Effector memory CD4-positive, alpha-beta T cell (primary cell): ENCODE measurements around the gene UBE3C.
A peak's percentile ranks its signal among the peaks of the same experiment; 100 is the strongest.
"Not testable (repeated sequence)": the region's sequence is repeated elsewhere in the genome, so short reads cannot be mapped to it uniquely, and the experiment has no call there.

Experiments
- DNase-seq, 3 donors: peaks; one replicate each; pipeline ENCODE4 v3.0.0-alpha.2; 2020
- H3K27ac ChIP-seq: 2 replicates; pipeline ENCODE4 v1.7.0; 2013; ENCODE audit warnings: mild to moderate bottlenecking, low read length, moderate library complexity; ENCODE audit not compliant: insufficient read depth, poor library complexity, severe bottlenecking
- H3K27me3 ChIP-seq: replicated peaks from 2 replicates; pipeline ENCODE4 v1.7.0; 2013; ENCODE audit warnings: mild to moderate bottlenecking, low read length; ENCODE audit not compliant: insufficient read depth, control insufficient read depth, poor library complexity, severe bottlenecking
- H3K36me3 ChIP-seq: 2 replicates; pipeline ENCODE4 v1.7.0; 2013; ENCODE audit warnings: mild to moderate bottlenecking, low read length, moderate library complexity; ENCODE audit not compliant: control insufficient read depth, insufficient read depth
- H3K4me1 ChIP-seq: 2 replicates; pipeline ENCODE4 v1.7.0; 2013; ENCODE audit warnings: low read length, mild to moderate bottlenecking; ENCODE audit not compliant: control insufficient read depth, insufficient read depth, poor library complexity, severe bottlenecking
- H3K4me3 ChIP-seq: 2 replicates; pipeline ENCODE4 v1.7.0; 2013; ENCODE audit warnings: low read length, low read depth, mild to moderate bottlenecking; ENCODE audit not compliant: insufficient read depth, poor library complexity, severe bottlenecking
- H3K9me3 ChIP-seq: 2 replicates; pipeline ENCODE4 v1.7.0; 2013; ENCODE audit warnings: mild to moderate bottlenecking, low read length, moderate library complexity; ENCODE audit not compliant: control insufficient read depth

Gene UBE3C

GRCh38 chr7:157246052-157246451 is 107.3 kb downstream of the UBE3C start:
- Histone ChIP-seq H3K4me3 (no peak overlapping the region), H3K27ac (no peak overlapping the region), H3K9me3 (no peaks in the 10 kb centered on the region), H3K4me1 (no peaks in the 10 kb centered on the region), H3K36me3 (peaks cover 10% of the 10 kb centered on the region), H3K27me3 (no peaks in the 10 kb centered on the region)
- no peak for DNase-seq

GRCh38 chr7:157248659-157249058 is 109.9 kb downstream of the UBE3C start:
- Histone ChIP-seq H3K9me3 (no peaks in the 10 kb centered on the region), H3K27ac (no peak overlapping the region), H3K27me3 (no peaks in the 10 kb centered on the region), H3K4me3 (no peak overlapping the region), H3K36me3 (peaks cover 16% of the 10 kb centered on the region), H3K4me1 (no peaks in the 10 kb centered on the region)
- no peak for DNase-seq

GRCh38 chr7:157250605-157251228 is 112.0 kb downstream of the UBE3C start:
- Histone ChIP-seq H3K27ac (no peak overlapping the region), H3K27me3 (no peaks in the 10 kb centered on the region), H3K4me1 (no peaks in the 10 kb centered on the region), H3K9me3 (no peaks in the 10 kb centered on the region), H3K4me3 (no peak overlapping the region), H3K36me3 (peaks cover 32% of the 10 kb centered on the region)
- peak in 2 of 3 donors; percentile 14 to 28 for DNase-seq

GRCh38 chr7:157251817-157252216 is 113.1 kb downstream of the UBE3C start:
- H3K36me3 ChIP-seq = peaks cover 41% of the 10 kb centered on the region
- not testable (repeated sequence) for H3K9me3 ChIP-seq, DNase-seq, H3K4me1 ChIP-seq, H3K4me3 ChIP-seq, H3K27me3 ChIP-seq, H3K27ac ChIP-seq

DNA sequence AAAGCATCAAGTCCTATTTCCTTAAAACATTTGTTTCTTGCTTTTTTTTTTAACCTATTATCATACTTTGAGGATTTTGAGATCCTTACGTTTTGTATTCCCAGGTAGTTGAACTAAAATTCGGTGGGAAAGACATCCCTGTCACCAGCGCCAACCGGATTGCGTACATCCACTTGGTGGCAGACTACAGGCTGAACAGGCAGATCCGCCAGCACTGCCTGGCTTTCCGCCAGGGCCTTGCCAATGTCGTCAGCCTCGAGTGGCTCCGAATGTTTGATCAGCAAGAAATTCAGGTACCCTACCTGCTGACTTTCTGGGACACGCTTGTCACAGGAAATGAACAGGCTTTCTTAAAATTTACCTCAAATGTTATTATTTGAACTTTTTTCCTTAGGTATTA is 115.1 kb downstream of the UBE3C start:
- no peak overlapping the region for H3K4me3 ChIP-seq
- no peak for DNase-seq
- H3K27ac ChIP-seq = no peak overlapping the region
- H3K4me1 ChIP-seq = no peaks in the 10 kb centered on the region
- no peaks in the 10 kb centered on the region for H3K27me3 ChIP-seq
- no peaks in the 10 kb centered on the region for H3K9me3 ChIP-seq
- H3K36me3 ChIP-seq = peaks cover 52% of the 10 kb centered on the region

GRCh38 chr7:157254781-157255180 is 116.1 kb downstream of the UBE3C start:
- H3K36me3 ChIP-seq = peaks cover 59% of the 10 kb centered on the region
- not testable (repeated sequence) for H3K27ac ChIP-seq, H3K27me3 ChIP-seq, H3K4me3 ChIP-seq, H3K9me3 ChIP-seq, DNase-seq, H3K4me1 ChIP-seq

- Histone ChIP-seq H3K27me3 (no peaks in the 10 kb centered on the region), H3K36me3 (peaks cover 59% of the 10 kb centered on the region), H3K4me3 (no peak overlapping the region), H3K27ac (no peak overlapping the region), H3K9me3 (no peaks in the 10 kb centered on the region), H3K4me1 (no peaks in the 10 kb centered on the region)
- DNase-seq = no peak
These were observed 116.5 kb downstream of the UBE3C start for GRCh38 chr7:157255201-157255606.

DNA sequence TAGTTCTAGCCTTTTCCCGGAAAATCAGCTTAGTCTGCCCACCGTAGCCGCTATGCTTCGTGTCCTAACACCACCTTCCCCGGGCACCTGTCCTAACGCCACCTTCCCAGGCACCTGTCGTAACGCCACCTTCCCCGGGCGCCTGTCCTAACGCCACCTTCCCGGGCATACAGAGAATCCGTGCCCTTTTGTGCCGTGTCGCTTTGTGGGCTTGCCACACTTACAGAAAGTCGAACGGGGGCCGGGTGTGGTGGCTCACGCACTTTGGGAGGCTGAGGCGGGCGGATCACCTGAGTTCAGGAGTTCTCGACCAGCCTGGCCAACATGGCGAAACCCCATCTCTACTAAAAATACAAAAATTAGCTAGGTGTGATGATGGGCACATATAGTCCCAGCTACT is 124.4 kb downstream of the UBE3C start:
- Histone ChIP-seq H3K4me1 (no peaks in the 10 kb centered on the region), H3K4me3 (no peak overlapping the region), H3K27ac (no peak overlapping the region), H3K36me3 (peaks cover 51% of the 10 kb centered on the region), H3K27me3 (no peaks in the 10 kb centered on the region), H3K9me3 (no peaks in the 10 kb centered on the region)
- no peak for DNase-seq

DNA sequence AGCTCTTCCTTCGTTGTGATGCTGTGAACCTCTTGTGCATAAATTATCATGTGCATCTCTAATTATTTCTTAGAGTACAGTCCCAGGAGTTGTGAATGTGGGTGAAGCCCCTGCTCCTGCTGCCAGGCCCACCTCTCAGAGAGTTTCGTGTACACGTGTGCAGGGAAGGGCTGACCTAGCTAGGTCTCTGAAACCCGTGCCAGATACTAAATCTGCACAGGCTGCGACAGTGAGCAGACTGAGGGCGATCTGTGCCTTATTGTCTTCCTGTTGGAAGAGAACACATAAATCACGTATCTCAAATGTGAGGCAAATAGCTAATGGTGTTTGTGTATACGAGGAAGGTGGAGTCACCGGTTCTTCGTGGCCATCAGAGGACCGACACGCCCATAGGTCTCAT is 126.3 kb downstream of the UBE3C start:
- no peak for DNase-seq
- peaks cover 41% of the 10 kb centered on the region for H3K36me3 ChIP-seq
- H3K27me3 ChIP-seq = no peaks in the 10 kb centered on the region
- no peak overlapping the region for H3K27ac ChIP-seq
- no peaks in the 10 kb centered on the region for H3K9me3 ChIP-seq
- peaks cover 6% of the 10 kb centered on the region for H3K4me1 ChIP-seq
- no peak overlapping the region for H3K4me3 ChIP-seq

- no peak for DNase-seq
- Histone ChIP-seq H3K4me3 (no peak overlapping the region), H3K36me3 (peaks cover 38% of the 10 kb centered on the region), H3K4me1 (peaks cover 9% of the 10 kb centered on the region), H3K27me3 (no peaks in the 10 kb centered on the region), H3K9me3 (no peaks in the 10 kb centered on the region), H3K27ac (no peak overlapping the region)
These were observed 127.5 kb downstream of the UBE3C start for GRCh38 chr7:157266272-157266671.
